Activated T-cell treated with anti-CD3 and anti-CD28 coated beads, Interleukin-2, amount 50 U/mL, for 72 hours (primary cell): ENCODE results near the gene TMA7. TPM values are rescaled to one million over a fixed set of nuclear protein-coding genes. Genes with fewer than 3 reads are reported as not detected.

ENCODE experiments used
- ATAC-seq, 2 donors: fragments of 150-1000 bp; cut with Tn5 transposase; replicated peaks in 1 of 2; 2 replicates each; pipeline ENCODE4 v1.10.0; 2021; ENCODE audit warnings: moderate library complexity in 2 of 2, mild to moderate bottlenecking in 1 of 2
- DNase-seq, 2 donors: peaks; one replicate each; pipeline ENCODE4 v3.0.0; 2021 to 2022; ENCODE audit warnings: mixed read lengths in 1 of 2
- H3K27ac Mint-ChIP-seq: one replicate; pipeline ENCODE4 v1.8.0; 2022; ENCODE audit warnings: mild to moderate bottlenecking, moderate library complexity, mixed read lengths
- H3K27me3 Mint-ChIP-seq: one replicate; pipeline ENCODE4 v1.8.0; 2022; ENCODE audit warnings: low read depth, mixed read lengths
- H3K36me3 Mint-ChIP-seq, 2 donors: one replicate each; pipeline ENCODE4 v1.8.0; 2022; ENCODE audit warnings: mixed read lengths in 2 of 2, mild to moderate bottlenecking in 1 of 2; ENCODE audit not compliant: insufficient read depth in 2 of 2
- H3K4me1 Mint-ChIP-seq: one replicate; pipeline ENCODE4 v1.8.0; 2022; ENCODE audit warnings: low read depth, mixed read lengths
- H3K4me3 Mint-ChIP-seq, 2 donors: one replicate each; pipeline ENCODE4 v1.8.0; 2022; ENCODE audit warnings: mild to moderate bottlenecking in 2 of 2, mixed read lengths in 2 of 2, moderate library complexity in 2 of 2
- H3K9me3 Mint-ChIP-seq, 2 donors: one replicate each; pipeline ENCODE4 v1.8.0; 2022; ENCODE audit warnings: mixed read lengths in 2 of 2
- total RNA-seq, 2 donors: library from RNA; stranded (reverse); gene quantifications; one replicate each; pipeline ENCODE4 v1.2.3, GENCODE V29; 2022

The TMA7 gene
- total RNA-seq, 2 donors from 2014 or later: 263 to 285 TPM

DNA sequence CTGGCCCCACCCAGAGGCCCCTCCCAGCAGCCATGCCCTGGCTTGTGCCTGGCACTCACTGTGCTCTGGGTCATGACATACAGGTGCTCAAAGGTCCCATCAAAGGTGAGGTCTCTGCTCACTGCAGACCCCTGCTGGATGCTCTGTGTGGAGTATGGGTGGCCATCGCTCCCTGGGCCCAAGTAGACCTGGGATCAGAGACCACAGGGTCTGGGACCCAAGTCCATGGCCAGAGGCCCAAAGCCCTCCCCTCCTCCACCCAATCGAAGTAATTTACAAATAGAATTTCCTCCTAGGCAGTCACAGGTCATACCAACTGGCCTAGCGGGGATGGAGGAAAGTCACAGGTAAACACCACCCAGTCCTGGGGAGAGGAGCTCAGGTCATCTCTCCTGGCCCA is 17.8 kb upstream of the TMA7 start:
- Mint-ChIP-seq H3K4me3 (no peak overlapping the region), H3K27me3 (peaks cover 6% of the 10 kb centered on the region), H3K27ac (no peak overlapping the region), H3K9me3 (no peaks in the 10 kb centered on the region), H3K36me3 (no peaks in the 10 kb centered on the region), H3K4me1 (no peaks in the 10 kb centered on the region)
- DNase-seq (no peak), ATAC-seq (no peak)

DNA sequence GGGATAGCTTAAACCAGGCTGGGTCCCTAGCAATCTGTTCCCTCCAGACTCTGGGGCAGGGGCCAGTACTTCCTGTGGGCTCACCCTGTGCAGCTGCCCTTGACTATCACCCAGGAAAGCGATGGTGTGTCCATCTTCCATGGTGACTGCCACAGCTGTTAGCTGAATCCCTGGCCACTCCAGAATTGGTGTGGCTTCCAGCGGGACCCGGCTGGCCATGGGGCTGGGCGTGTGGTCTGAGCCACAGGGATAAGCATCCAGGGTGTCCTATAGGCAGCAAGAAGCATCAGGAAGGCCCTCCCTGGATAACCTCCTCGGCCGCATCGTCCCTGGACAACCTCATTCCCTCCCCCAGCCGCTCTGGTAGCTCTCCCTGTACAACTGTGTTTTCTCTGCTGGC is 17.4 kb upstream of the TMA7 start:
- Mint-ChIP-seq H3K36me3 (no peaks in the 10 kb centered on the region), H3K9me3 (no peaks in the 10 kb centered on the region), H3K27ac (no peak overlapping the region), H3K4me3 (no peak overlapping the region), H3K27me3 (peaks cover 10% of the 10 kb centered on the region), H3K4me1 (no peaks in the 10 kb centered on the region)
- no peak for ATAC-seq
- no peak for DNase-seq

DNA sequence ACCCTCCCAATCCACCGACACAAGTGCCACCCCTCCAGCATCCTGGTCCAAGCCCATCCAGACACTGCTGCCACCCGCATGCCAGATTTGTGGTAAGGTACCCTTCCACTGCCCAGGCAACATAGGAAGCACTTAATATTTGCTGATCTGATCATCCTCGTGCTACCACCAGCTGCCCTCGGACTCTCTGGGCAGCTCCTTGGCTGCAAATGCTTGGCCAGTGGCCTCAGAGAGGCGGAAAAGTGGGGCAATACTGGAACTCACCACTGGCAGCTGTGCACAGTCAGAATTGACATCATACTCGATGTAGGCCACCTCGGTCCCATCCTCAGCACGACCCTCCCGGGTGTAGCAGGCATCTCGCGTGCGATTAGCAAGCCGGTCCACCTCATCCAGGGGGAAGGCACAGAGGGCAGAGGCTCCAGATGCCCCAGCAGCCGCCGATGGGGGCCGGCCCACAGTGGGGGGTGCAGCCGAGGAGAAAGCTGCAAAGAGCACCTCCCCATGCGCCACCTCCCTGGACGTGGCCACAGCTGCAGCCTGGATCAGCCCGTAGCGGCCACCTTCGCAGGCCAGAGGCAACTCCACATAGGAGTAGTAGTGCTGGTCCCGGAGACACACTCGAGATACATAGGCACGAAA is 16.7 kb upstream of the TMA7 start:
- Mint-ChIP-seq H3K4me3 (no peak overlapping the region), H3K4me1 (no peaks in the 10 kb centered on the region), H3K27ac (no peak overlapping the region), H3K36me3 (no peaks in the 10 kb centered on the region), H3K27me3 (peaks cover 17% of the 10 kb centered on the region), H3K9me3 (no peaks in the 10 kb centered on the region)
- ATAC-seq (no peak), DNase-seq (no peak)

DNA sequence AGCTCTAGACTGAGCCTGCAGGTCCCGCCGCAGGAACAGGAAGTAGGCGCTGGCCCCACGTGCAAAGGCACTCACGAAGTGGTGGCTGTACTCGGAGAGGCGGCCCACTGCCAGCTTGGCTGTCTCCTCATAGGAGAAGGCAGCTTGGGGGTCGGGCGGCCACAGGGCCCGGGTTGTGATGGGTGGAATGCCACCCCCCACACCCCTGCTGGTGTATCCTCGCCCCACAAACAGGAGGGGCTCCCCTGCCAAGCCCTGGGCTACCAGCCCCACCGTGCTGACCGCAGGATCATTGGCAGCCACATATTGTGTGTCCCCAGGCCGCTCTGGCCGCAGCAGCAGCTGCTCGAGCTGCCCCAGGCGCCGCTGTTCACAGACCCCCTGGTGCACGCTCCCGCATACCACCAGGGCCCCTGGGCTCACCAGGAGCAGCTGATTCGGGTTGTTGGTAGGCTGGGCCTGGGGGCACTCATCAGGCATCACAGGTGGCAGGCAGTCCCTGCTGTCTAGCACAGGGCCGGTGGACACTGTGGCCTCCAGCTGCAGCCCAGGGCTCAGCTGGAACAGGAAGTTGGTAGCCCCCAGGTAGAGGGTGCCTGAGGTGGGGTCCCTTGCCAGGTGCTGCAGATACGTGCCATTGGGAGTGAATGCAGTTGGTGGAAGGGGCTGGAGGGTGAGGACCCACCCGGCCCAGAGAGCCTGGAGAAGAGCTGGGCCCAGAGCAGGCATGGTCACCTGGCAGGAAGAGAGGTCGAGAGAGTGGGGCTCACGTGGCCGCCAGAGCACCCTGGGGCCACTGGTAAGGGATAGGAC is 16.0 kb upstream of the TMA7 start:
- Mint-ChIP-seq H3K36me3 (no peaks in the 10 kb centered on the region), H3K9me3 (no peaks in the 10 kb centered on the region), H3K27me3 (peaks cover 19% of the 10 kb centered on the region), H3K27ac (no peak overlapping the region), H3K4me3 (no peak overlapping the region), H3K4me1 (no peaks in the 10 kb centered on the region)
- DNase-seq: no peak
- ATAC-seq: no peak

DNA sequence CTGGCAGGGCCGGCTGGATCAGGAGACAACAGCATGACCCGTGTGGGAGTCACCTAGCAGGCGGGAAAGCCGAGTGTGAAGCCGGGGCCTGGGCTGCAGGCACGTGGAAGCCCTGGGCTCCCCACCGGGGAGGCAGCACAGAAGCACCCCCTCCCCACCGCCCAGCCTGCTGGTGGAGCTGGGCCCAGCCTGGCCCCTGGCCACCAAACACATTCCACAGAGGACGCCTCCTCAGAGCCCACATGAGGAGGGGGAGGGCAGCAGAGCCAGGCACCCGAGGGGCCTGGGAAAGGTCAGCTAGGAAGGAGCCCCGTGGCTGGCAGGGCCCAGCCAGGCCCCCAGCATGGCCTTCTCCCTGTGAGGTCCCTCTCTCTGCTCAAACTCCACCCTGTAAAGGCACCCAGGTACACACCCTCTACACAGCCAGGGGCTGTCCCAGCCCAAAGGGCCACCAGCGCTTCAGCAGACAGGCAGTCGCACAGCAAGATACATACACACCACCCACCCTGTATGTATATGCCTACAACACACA is 14.7 kb upstream of the TMA7 start:
- DNase-seq (no peak), ATAC-seq (no peak)
- H3K27me3 Mint-ChIP-seq: peaks cover 19% of the 10 kb centered on the region
- H3K36me3 Mint-ChIP-seq: no peaks in the 10 kb centered on the region
- no peak overlapping the region for H3K4me3 Mint-ChIP-seq
- H3K27ac Mint-ChIP-seq: no peak overlapping the region
- no peaks in the 10 kb centered on the region for H3K4me1 Mint-ChIP-seq
- H3K9me3 Mint-ChIP-seq: no peaks in the 10 kb centered on the region

DNA sequence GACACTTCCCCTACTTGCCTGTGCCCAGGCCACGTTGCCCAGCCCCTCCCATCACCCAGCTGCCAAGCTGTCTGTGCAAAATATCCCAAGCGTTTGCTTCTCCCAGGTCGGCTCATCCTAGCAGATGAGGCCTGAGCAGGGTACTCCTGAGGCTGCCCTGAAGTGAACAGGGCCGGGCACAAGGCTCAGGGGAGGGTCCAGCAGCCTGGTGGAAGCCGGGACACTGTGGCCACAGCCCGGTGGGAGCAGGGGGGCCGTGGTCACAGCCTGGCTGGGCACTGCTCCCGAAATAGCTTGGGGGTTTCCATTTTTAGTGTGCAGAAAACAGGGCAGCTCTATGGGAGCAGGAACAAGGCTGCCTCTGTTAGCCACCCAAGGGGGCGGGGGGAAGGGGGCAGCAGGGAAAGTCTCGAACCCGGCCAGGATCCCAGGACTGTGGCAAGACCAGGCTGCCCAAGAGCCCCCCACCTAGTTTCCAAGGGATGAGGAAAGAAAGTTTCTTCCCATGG is 13.6 kb upstream of the TMA7 start:
- Mint-ChIP-seq H3K27ac (no peak overlapping the region), H3K27me3 (peaks cover 19% of the 10 kb centered on the region), H3K36me3 (no peaks in the 10 kb centered on the region), H3K4me3 (no peak overlapping the region), H3K9me3 (no peaks in the 10 kb centered on the region), H3K4me1 (no peaks in the 10 kb centered on the region)
- DNase-seq (no peak), ATAC-seq (no peak)

DNA sequence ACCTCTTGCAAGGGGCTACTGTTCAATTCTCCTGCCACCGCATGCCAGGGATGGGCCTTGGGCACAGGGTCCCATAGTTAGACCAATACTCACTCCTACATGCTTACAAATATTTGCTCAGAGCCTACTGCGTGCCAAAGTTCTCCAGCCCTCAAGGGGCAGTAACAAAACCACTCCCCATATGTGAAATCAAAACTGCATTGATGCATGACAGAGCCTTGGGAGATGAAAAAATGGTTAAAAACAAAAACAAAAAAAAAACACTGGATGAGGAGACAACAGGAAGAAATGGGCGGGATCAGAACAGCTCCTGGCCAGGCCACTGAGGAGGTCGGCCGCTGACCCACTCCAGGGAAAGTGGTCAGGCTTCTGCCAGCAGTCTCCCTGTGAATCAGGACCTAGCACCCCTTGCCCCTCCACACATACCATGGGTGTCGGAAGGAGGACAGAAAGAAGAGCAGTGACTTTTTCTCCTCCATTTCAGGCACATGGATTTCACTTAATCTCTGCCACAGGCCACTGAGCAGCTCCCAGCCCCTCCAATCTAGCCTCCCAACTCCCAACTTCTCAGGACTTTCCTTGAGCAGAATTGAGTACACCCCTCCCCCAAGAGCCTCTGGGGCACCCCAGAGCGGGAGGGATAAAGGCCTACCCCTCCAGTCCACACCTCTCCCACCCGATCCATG is 13.0 kb upstream of the TMA7 start:
- Mint-ChIP-seq H3K27ac (no peak overlapping the region), H3K27me3 (peaks cover 19% of the 10 kb centered on the region), H3K4me1 (no peaks in the 10 kb centered on the region), H3K36me3 (peaks cover 0 to 2% of the 10 kb centered on the region in 2 donors), H3K4me3 (no peak overlapping the region), H3K9me3 (no peaks in the 10 kb centered on the region)
- DNase-seq (no peak), ATAC-seq (no peak)

DNA sequence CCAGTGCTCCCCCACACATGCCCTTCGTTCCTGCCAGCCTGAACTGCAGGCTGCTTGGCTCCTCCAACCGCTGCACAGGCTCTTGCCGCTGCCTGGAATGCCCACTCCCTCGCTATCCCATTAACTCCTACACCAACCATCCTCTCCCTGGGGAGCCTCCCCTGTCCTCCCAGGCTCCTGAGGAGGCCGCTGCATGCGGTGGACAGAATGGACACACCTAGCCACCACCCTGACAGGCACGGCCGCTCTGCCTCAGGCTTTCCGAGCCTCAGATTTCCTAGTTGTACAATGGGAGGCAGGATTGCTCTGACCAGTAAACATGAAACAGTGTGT is 12.5 kb upstream of the TMA7 start:
- ATAC-seq (no peak), DNase-seq (no peak)
- peaks cover 19% of the 10 kb centered on the region for H3K27me3 Mint-ChIP-seq
- H3K36me3 Mint-ChIP-seq: peaks cover 0 to 2% of the 10 kb centered on the region in 2 donors
- no peaks in the 10 kb centered on the region for H3K4me1 Mint-ChIP-seq
- no peak overlapping the region for H3K4me3 Mint-ChIP-seq
- no peaks in the 10 kb centered on the region for H3K9me3 Mint-ChIP-seq
- H3K27ac Mint-ChIP-seq: no peak overlapping the region

DNA sequence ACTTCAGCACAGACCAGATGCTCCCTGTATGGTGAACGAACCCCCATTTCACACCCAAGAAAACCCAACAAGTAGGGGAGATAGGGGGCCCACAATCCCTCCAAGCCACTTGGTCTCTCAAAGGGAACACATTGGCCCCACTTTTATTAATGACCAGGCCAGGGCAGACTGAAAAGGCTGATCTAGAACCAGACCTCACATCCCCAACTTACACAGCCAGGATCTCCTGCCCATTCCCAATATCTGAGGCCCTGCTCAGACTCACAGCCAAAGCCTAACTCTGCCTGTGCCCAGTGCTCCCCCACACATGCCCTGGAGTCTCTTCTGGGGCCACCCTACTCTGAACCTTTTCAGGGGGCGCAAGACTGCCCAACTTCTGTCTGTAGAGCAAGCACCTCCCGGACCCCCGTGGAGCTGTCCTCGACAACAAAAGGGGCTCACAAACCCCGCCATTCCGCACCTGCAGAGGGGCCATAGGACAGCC is 11.9 kb upstream of the TMA7 start:
- no peak for DNase-seq
- ATAC-seq: no peak
- Mint-ChIP-seq H3K9me3 (no peaks in the 10 kb centered on the region), H3K4me1 (no peaks in the 10 kb centered on the region), H3K4me3 (peak overlapping the region; percentile 15 to 46), H3K27ac (no peak overlapping the region), H3K36me3 (peaks cover 0 to 2% of the 10 kb centered on the region in 2 donors), H3K27me3 (peaks cover 19% of the 10 kb centered on the region)

DNA sequence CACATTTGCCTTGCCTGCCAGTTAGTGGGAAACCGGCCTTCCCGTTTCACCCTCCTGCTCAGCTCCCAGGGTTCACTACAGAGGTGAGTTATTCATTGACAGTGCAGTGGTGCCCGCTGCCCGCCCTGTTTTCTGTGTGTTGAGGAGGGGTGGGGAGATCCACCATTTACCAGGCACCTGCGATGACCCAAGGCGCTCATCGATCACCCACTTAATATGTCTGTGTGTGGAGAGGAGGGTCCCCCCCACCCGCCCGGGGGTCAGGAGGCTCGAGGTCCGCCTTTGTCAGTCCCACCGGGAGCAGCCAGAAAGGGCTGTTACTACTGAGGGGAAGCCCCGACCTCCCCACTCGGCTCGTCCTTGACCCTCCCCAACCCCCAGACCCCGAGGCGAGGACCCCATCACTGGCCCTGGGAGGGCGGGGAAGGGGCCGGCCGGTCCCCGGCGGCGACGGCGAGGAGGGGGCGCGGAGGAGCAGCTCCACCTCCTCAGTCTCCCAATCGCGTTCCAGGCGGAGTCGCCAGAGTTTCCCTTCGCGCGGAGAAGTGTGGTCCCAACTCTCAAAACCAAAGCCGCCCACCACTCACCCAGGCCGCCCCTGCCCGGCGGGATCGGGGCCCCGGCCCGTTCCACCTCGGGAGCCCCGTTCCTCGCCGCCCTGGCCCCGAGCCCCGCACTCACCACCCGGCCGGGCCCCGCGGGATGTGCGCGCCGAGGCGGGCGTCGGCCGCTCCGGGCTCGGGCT is 11.3 kb upstream of the TMA7 start:
- DNase-seq (no peak), ATAC-seq (peak; percentile 64 to 67)
- no peaks in the 10 kb centered on the region for H3K4me1 Mint-ChIP-seq
- no peak overlapping the region for H3K27ac Mint-ChIP-seq
- H3K4me3 Mint-ChIP-seq: peak overlapping the region; percentile 15 to 46
- peaks cover 0 to 2% of the 10 kb centered on the region in 2 donors for H3K36me3 Mint-ChIP-seq
- H3K9me3 Mint-ChIP-seq: no peaks in the 10 kb centered on the region
- H3K27me3 Mint-ChIP-seq: peaks cover 19% of the 10 kb centered on the region

DNA sequence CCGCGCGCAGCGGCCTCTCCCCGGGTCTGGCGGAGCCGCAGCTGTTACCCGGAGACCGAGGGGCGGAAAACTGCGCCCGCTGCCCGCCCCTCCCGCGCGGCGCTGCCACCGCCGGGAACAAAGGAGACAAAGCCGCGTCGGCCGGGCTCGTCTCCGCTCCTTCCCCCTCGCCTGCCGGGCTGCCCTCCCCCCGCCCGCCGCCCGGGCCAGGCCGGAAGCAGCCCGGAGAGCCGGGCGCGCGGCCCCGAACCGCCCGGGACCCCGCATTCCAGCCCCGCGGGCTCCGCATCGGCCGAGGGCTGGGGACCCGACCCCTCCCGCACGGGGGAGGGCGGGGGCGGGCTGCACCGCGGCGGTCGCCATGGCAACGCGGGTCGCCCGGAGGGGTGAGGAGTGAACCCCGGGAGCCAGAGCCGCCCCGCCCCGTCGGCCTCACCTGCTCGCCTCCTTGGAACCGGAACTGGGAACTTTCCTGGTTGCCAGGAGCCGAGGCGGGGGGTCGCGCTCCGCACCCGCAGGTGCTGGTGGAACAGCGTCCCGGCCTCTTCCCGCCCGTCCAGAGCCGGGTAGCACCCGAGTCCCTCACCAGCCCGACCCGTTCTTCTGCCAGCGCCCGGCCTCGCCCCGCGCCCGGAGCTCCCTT is 10.6 kb upstream of the TMA7 start:
- Mint-ChIP-seq H3K27me3 (peaks cover 19% of the 10 kb centered on the region), H3K27ac (no peak overlapping the region)
- ATAC-seq: peak; percentile 71 to 82

More for the DNA sequence above, 10.6 kb upstream of the TMA7 start:
- H3K9me3 Mint-ChIP-seq: no peaks in the 10 kb centered on the region
- peak overlapping the region; percentile 78 to 90 for H3K4me3 Mint-ChIP-seq
- peak; percentile 63 to 64 for DNase-seq
- H3K4me1 Mint-ChIP-seq: no peaks in the 10 kb centered on the region
- peaks cover 0 to 2% of the 10 kb centered on the region in 2 donors for H3K36me3 Mint-ChIP-seq
